HepG2 (cell line): ENCODE results near the gene MSL2. TPM values are rescaled to one million over a fixed set of nuclear protein-coding genes. Genes with fewer than 3 reads are reported as not detected.
A peak's percentile ranks its signal among the peaks of the same experiment; 100 is the strongest.

Experiments
- BCL3 ChIP-seq: sonication (generic); formaldehyde crosslinking; IDR thresholded peaks from 2 replicates; pipeline ENCODE4 v1.5.1; 2020; ENCODE audit warnings: mild to moderate bottlenecking, missing genetic modification reagents, moderate library complexity
- CCDC6 ChIP-seq: sonication (generic); formaldehyde crosslinking; IDR thresholded peaks from 2 replicates; pipeline ENCODE4 v1.8.1; 2022; ENCODE audit warnings: mild to moderate bottlenecking, missing genetic modification reagents, moderate library complexity
- GABPB1 ChIP-seq: IDR thresholded peaks from 2 replicates; pipeline ENCODE4 v1.6.1; 2016; ENCODE audit warnings: mild to moderate bottlenecking, missing genetic modification reagents, moderate library complexity, missing compliant biosample characterization
- HDAC1 ChIP-seq: sonication (generic); formaldehyde crosslinking; IDR thresholded peaks from 2 replicates; pipeline ENCODE4 v1.5.1; 2020; ENCODE audit warnings: mild to moderate bottlenecking, missing genetic modification reagents
- HNF1B ChIP-seq: sonication (generic); formaldehyde crosslinking; IDR thresholded peaks from 2 replicates; pipeline ENCODE4 v1.5.1; 2020; ENCODE audit warnings: mild to moderate bottlenecking, moderate library complexity, missing genetic modification reagents
- KLF11 ChIP-seq: IDR thresholded peaks from 2 replicates; pipeline ENCODE4 v1.6.1; 2016; ENCODE audit warnings: missing compliant biosample characterization
- MAFK ChIP-seq, 2 experiments: IDR thresholded peaks in 1 of 2; conservative IDR thresholded peaks in 1 of 2; 2 replicates each; pipeline ENCODE4 v1.6.1; 2011; ENCODE audit warnings: improper control_type of control experiment in 2 of 2, low read length in 2 of 2
- NCOA2 ChIP-seq: sonication (generic); formaldehyde crosslinking; IDR thresholded peaks from 2 replicates; pipeline ENCODE4 v1.8.0; 2022; ENCODE audit warnings: inconsistent platforms
- NR2F6 ChIP-seq, 2 experiments: IDR thresholded peaks; 2 replicates each; pipeline ENCODE4 v1.6.1; 2016; ENCODE audit warnings: antibody characterized with exemption in 1 of 2, mild to moderate bottlenecking in 1 of 2
- RAD21 ChIP-seq: fragments of 450-650 bp; formaldehyde crosslinking; IDR thresholded peaks from 2 replicates; pipeline ENCODE4 v1.5.0; 2020; ENCODE audit warnings: mild to moderate bottlenecking
- RAD51 ChIP-seq: fragments of 450-650 bp; IDR thresholded peaks from 2 replicates; pipeline ENCODE4 v1.6.1; 2016; ENCODE audit warnings: borderline replicate concordance
- SMAD1 ChIP-seq: sonication (generic); formaldehyde crosslinking; IDR thresholded peaks from 2 replicates; pipeline ENCODE4 v1.4.0; 2020; ENCODE audit warnings: missing genetic modification reagents, low read depth, mild to moderate bottlenecking, borderline replicate concordance
- ZBTB34 ChIP-seq: sonication (generic); formaldehyde crosslinking; IDR thresholded peaks from 2 replicates; pipeline ENCODE4 v1.8.0; 2022; ENCODE audit warnings: mild to moderate bottlenecking, missing genetic modification reagents
- ZFAT ChIP-seq: sonication (generic); formaldehyde crosslinking; conservative IDR thresholded peaks from 2 replicates; pipeline ENCODE4 v1.8.1; 2023; ENCODE audit warnings: missing genetic modification reagents, inconsistent platforms
- ZFP62 ChIP-seq: sonication (generic); formaldehyde crosslinking; IDR thresholded peaks from 2 replicates; pipeline ENCODE4 v1.4.0; 2020; ENCODE audit warnings: missing genetic modification reagents
- ZNF17 ChIP-seq: sonication (generic); formaldehyde crosslinking; IDR thresholded peaks from 2 replicates; pipeline ENCODE4 v1.5.0; 2020; ENCODE audit warnings: mild to moderate bottlenecking, missing genetic modification reagents
- ZNF354B ChIP-seq: sonication (generic); formaldehyde crosslinking; IDR thresholded peaks from 2 replicates; pipeline ENCODE4 v1.8.0; 2022; ENCODE audit warnings: mild to moderate bottlenecking, missing genetic modification reagents
- ZNF614 ChIP-seq: IDR thresholded peaks from 2 replicates; pipeline ENCODE4 v1.6.1; 2018; ENCODE audit warnings: missing biosample characterization, missing genetic modification reagents, inconsistent platforms, borderline replicate concordance
- ZNF777 ChIP-seq: sonication (generic); formaldehyde crosslinking; IDR thresholded peaks from 2 replicates; pipeline ENCODE4 v1.4.0; 2020; ENCODE audit warnings: missing genetic modification reagents
- ZSCAN12 ChIP-seq: sonication (generic); formaldehyde crosslinking; IDR thresholded peaks from 2 replicates; pipeline ENCODE4 v1.9.0; 2021; ENCODE audit warnings: mild to moderate bottlenecking, missing genetic modification reagents
- polyA plus RNA-seq, 8 experiments: library from polyadenylated mRNA; depleted of rRNA in 3 of 8; stranded (reverse) in 7 of 8; unstranded in 1 of 8; fragments of >200 nt; fragmentation: Illumina TruSeq in 4 of 8; extraction: Trizol in 4 of 8; gene quantifications; 2 replicates each; pipeline versions ENCODE4 v1.2.1 to v1.2.3, GENCODE V29; 2011 to 2016; ENCODE audit warnings: low read depth in 4 of 8, missing spikeins in 1 of 8, mixed read lengths in 1 of 8; ENCODE audit not compliant: insufficient read depth in 1 of 8
- total RNA-seq, 5 experiments: library from RNA; depleted of rRNA; stranded (reverse); fragments of >200 nt; fragmentation: Illumina TruSeq; extraction: Trizol; gene quantifications; 2 replicates each; pipeline ENCODE4 v1.2.3, GENCODE V29; 2016; ENCODE audit warnings: low read depth in 1 of 5
- TF ChIP-seq, protein P1 (sequence below): sonication (generic); formaldehyde crosslinking; IDR thresholded peaks from 2 replicates; pipeline ENCODE4 v1.5.0; 2020; ENCODE audit warnings: missing genetic modification reagents
- TF ChIP-seq, protein P2 (sequence below): sonication (generic); formaldehyde crosslinking; IDR thresholded peaks from 2 replicates; pipeline ENCODE4 v1.4.0; 2020; ENCODE audit warnings: mild to moderate bottlenecking, missing genetic modification reagents
- TF ChIP-seq, protein P3 (sequence below): sonication (generic); formaldehyde crosslinking; IDR thresholded peaks from 2 replicates; pipeline ENCODE4 v1.5.1; 2020; ENCODE audit warnings: mild to moderate bottlenecking, missing genetic modification reagents, moderate library complexity

MSL2 gene
- total and polyA plus RNA-seq, 2 of the 13 experiments (the other 11 are each of a cell fraction or from before 2014, with no cell fraction given): 6.9 to 11.7 TPM

DNA sequence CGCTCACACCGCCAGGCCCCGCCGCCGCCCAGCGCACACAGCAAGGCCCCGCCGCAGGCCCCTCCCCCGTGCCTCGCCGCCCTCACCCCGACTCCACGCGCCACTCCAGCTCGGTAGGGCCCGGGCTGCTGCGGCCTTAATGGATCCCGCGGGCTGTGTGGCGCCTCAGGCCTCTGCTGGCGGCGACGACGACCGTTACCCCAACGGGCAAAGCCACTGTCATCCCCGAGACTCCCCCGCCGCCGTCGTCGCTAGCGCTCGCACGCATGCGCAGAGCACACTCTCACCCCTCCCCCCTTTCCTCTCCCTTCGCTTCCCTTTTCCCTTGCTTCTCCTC is at the start of gene MSL2 (continued):
- TF ChIP-seq ZNF777 (peak; percentile 76), CCDC6 (CRISPR knock-in tag) (no peak), KLF11 (CRISPR knock-in tag) (no peak), ZSCAN12 (CRISPR knock-in tag) (no peak), RAD21 (CRISPR knock-in tag) (peak; percentile 36; the same call in 1 of the 2 replicates), MAFK (conservative IDR thresholded peaks at IDR 0.05 in 1 of 2, IDR thresholded peaks at IDR 0.05 in 1 of 2; ENCODE audit: low read length in 2 of 2) (no peak), HDAC1 (CRISPR knock-in tag) (no peak), RAD51 (no peak), ZBTB34 (CRISPR knock-in tag) (no peak), BCL3 (CRISPR knock-in tag) (no peak), GABPB1 (no peak), ZNF17 (CRISPR knock-in tag) (no peak), NCOA2 (CRISPR knock-in tag) (no peak), ZNF614 (CRISPR knock-in tag) (0 out of 2 replicates have a peak, but pooled peaks have one; percentile 11), ZFP62 (no peak), NR2F6 (IDR thresholded peaks at IDR 0.05) (no peak), NR2F6 (CRISPR knock-in tag; IDR thresholded peaks at IDR 0.05) (0 out of 2 replicates have a peak, but pooled peaks have one; percentile 3), ZNF354B (CRISPR knock-in tag) (no peak), SMAD1 (CRISPR knock-in tag) (no peak), HNF1B (CRISPR knock-in tag) (no peak), ZFAT (CRISPR knock-in tag) (0 out of 2 replicates have a peak, but pooled peaks have one; percentile 8)
- TF ChIP-seq, protein P1, sequence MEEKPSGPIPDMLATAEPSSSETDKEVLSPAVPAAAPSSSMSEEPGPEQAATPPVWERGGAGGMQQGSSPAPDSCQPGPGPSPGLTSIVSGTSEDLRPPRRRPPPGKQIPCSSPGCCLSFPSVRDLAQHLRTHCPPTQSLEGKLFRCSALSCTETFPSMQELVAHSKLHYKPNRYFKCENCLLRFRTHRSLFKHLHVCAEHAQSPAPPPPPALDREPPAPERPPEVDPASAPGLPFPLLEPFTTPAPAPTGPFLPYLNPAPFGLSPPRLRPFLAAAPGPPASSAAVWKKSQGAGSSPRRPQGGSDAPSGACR (CRISPR knock-in tag): no peak
- TF ChIP-seq, protein P2, sequence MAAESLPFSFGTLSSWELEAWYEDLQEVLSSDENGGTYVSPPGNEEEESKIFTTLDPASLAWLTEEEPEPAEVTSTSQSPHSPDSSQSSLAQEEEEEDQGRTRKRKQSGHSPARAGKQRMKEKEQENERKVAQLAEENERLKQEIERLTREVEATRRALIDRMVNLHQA (CRISPR knock-in tag): no peak
- TF ChIP-seq, protein P3, sequence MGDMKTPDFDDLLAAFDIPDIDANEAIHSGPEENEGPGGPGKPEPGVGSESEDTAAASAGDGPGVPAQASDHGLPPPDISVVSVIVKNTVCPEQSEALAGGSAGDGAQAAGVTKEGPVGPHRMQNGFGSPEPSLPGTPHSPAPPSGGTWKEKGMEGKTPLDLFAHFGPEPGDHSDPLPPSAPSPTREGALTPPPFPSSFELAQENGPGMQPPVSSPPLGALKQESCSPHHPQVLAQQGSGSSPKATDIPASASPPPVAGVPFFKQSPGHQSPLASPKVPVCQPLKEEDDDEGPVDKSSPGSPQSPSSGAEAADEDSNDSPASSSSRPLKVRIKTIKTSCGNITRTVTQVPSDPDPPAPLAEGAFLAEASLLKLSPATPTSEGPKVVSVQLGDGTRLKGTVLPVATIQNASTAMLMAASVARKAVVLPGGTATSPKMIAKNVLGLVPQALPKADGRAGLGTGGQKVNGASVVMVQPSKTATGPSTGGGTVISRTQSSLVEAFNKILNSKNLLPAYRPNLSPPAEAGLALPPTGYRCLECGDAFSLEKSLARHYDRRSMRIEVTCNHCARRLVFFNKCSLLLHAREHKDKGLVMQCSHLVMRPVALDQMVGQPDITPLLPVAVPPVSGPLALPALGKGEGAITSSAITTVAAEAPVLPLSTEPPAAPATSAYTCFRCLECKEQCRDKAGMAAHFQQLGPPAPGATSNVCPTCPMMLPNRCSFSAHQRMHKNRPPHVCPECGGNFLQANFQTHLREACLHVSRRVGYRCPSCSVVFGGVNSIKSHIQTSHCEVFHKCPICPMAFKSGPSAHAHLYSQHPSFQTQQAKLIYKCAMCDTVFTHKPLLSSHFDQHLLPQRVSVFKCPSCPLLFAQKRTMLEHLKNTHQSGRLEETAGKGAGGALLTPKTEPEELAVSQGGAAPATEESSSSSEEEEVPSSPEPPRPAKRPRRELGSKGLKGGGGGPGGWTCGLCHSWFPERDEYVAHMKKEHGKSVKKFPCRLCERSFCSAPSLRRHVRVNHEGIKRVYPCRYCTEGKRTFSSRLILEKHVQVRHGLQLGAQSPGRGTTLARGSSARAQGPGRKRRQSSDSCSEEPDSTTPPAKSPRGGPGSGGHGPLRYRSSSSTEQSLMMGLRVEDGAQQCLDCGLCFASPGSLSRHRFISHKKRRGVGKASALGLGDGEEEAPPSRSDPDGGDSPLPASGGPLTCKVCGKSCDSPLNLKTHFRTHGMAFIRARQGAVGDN (CRISPR knock-in tag): no peak
